ENCODE measurements around the gene PCGF3. TPM values are rescaled to one million over a fixed set of nuclear protein-coding genes. Genes with fewer than 3 reads are reported as not detected.
"Not testable (repeated sequence)": the region's sequence is repeated elsewhere in the genome, so short reads cannot be mapped to it uniquely, and the experiment has no call there.

Gene PCGF3
- total and polyA plus RNA-seq, 2 donors from 2014 or later, result 21.7 to 59.6 TPM

- no peak for TF ChIP-seq CTCF (IDR thresholded peaks at IDR 0.05; ENCODE audit: borderline replicate concordance, extremely low read depth, insufficient read depth)
- Histone ChIP-seq H3K4me3 (ENCODE audit: low read length in 3 of 3) (no peak overlapping the region), H3K9me3 (ENCODE audit: control insufficient read depth in 2 of 3, insufficient read depth in 1 of 3, low read length in 3 of 3) (no peaks in the 10 kb centered on the region), H3K36me3 (ENCODE audit: control insufficient read depth in 2 of 3, insufficient read depth in 3 of 3, low read length in 3 of 3) (peaks cover 0 to 6% (median 2%) of the 10 kb centered on the region in 3 donors), H3K9ac (ENCODE audit: low read length in 3 of 3) (no peak overlapping the region), H3K27ac (ENCODE audit: low read depth in 2 of 2, low read length in 2 of 2) (no peak overlapping the region), H3K4me1 (ENCODE audit: control insufficient read depth in 2 of 3, insufficient read depth in 2 of 3, low read depth in 1 of 3, low read length in 3 of 3) (peaks cover 0 to 6% (median 0%) of the 10 kb centered on the region in 3 donors), H3K27me3 (ENCODE audit: control insufficient read depth, insufficient read depth, low read length) (no peaks in the 10 kb centered on the region)
- DNase-seq, result peak in 1 of 5 donors; percentile 77
- intact Hi-C loops (cut with DNase I), result no loop called here
- no peak for FAIRE-seq
Observed at GRCh38 chr4:666436-666810, 39.2 kb upstream of the PCGF3 start.

DNA sequence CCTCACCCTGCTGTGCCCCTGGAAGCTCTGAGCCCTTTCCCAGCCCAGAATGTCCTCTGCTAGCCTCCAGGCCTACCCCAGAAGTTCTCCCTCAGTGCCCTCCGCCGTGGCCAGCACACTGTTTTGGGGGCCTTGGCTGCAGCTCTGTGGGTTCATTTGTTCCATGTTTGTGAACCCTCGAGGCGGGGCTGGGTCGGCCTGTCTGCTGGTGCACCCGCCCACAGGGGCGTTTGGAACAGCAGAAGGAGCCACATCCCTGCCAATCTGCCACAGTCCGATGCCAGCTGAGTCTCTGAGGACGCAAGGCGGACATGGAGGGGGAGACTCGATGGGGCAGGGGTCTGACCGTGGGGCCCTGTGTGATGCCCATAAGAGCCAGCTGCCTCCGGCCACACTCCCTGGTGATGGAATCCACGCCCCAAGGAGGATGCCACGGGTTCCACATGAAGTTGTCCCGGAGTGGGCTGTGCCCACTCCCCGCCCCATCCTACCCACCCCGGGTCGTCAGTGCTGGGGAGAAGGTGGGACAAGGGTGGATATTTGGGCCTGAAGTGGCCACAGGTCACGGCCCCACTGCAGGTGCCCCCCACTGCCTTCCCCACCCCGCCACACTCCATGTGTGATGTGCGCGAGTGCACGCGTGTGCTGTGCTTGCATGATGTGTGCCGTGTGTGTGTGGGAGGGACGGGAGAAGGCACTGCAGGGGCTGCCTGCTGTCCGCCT lies 38.6 kb upstream of the PCGF3 start:
- H3K4me1 ChIP-seq (ENCODE audit: control insufficient read depth in 2 of 3, insufficient read depth in 2 of 3, low read depth in 1 of 3, low read length in 3 of 3), result peaks cover 0 to 6% (median 0%) of the 10 kb centered on the region in 3 donors
- FAIRE-seq, result no peak
- TF ChIP-seq CTCF (IDR thresholded peaks at IDR 0.05; ENCODE audit: borderline replicate concordance, extremely low read depth, insufficient read depth), result no peak
- peak in 2 of 5 donors; percentile 43 to 53 for DNase-seq
- intact Hi-C loops (cut with DNase I), result no loop called here
- H3K4me3 ChIP-seq (ENCODE audit: low read length in 3 of 3), result no peak overlapping the region
- H3K9ac ChIP-seq (ENCODE audit: low read length in 3 of 3), result no peak overlapping the region
- no peaks in the 10 kb centered on the region for H3K9me3 ChIP-seq (ENCODE audit: control insufficient read depth in 2 of 3, insufficient read depth in 1 of 3, low read length in 3 of 3)
- no peak overlapping the region for H3K27ac ChIP-seq (ENCODE audit: low read depth in 2 of 2, low read length in 2 of 2)
- no peaks in the 10 kb centered on the region for H3K27me3 ChIP-seq (ENCODE audit: control insufficient read depth, insufficient read depth, low read length)
- H3K36me3 ChIP-seq (ENCODE audit: control insufficient read depth in 2 of 3, insufficient read depth in 3 of 3, low read length in 3 of 3), result peaks cover 0 to 11% (median 7%) of the 10 kb centered on the region in 3 donors

- H3K9me3 ChIP-seq (ENCODE audit: control insufficient read depth in 2 of 3, insufficient read depth in 1 of 3, low read length in 3 of 3), result no peaks in the 10 kb centered on the region
Observed at GRCh38 chr4:667545-667925, 38.1 kb upstream of the PCGF3 start.

GRCh38 chr4:668219-668618 lies 37.4 kb upstream of the PCGF3 start:
- H3K36me3 ChIP-seq (ENCODE audit: control insufficient read depth in 2 of 3, insufficient read depth in 3 of 3, low read length in 3 of 3), result peaks cover 0 to 14% (median 10%) of the 10 kb centered on the region in 3 donors
- H3K4me1 ChIP-seq (ENCODE audit: control insufficient read depth in 2 of 3, insufficient read depth in 2 of 3, low read depth in 1 of 3, low read length in 3 of 3); intact Hi-C loops (cut with DNase I); H3K9me3 ChIP-seq (ENCODE audit: control insufficient read depth in 2 of 3, insufficient read depth in 1 of 3, low read length in 3 of 3); H3K9ac ChIP-seq (ENCODE audit: low read length in 3 of 3); H3K27ac ChIP-seq (ENCODE audit: low read depth in 2 of 2, low read length in 2 of 2); H3K27me3 ChIP-seq (ENCODE audit: control insufficient read depth, insufficient read depth, low read length); H3K4me3 ChIP-seq (ENCODE audit: low read length in 3 of 3); FAIRE-seq: not testable (repeated sequence)
- peak in 1 of 5 donors; percentile 22 for DNase-seq

More at GRCh38 chr4:667545-667925, 38.1 kb upstream of the PCGF3 start:
- no peak for TF ChIP-seq CTCF (IDR thresholded peaks at IDR 0.05; ENCODE audit: borderline replicate concordance, extremely low read depth, insufficient read depth)
- no peak for FAIRE-seq
- H3K9ac ChIP-seq (ENCODE audit: low read length in 3 of 3), result no peak overlapping the region
- peaks cover 0 to 6% (median 0%) of the 10 kb centered on the region in 3 donors for H3K4me1 ChIP-seq (ENCODE audit: control insufficient read depth in 2 of 3, insufficient read depth in 2 of 3, low read depth in 1 of 3, low read length in 3 of 3)
- H3K27ac ChIP-seq (ENCODE audit: low read depth in 2 of 2, low read length in 2 of 2), result no peak overlapping the region
- no peaks in the 10 kb centered on the region for H3K27me3 ChIP-seq (ENCODE audit: control insufficient read depth, insufficient read depth, low read length)
- peaks cover 0 to 14% (median 10%) of the 10 kb centered on the region in 3 donors for H3K36me3 ChIP-seq (ENCODE audit: control insufficient read depth in 2 of 3, insufficient read depth in 3 of 3, low read length in 3 of 3)
- H3K4me3 ChIP-seq (ENCODE audit: low read length in 3 of 3), result no peak overlapping the region
- intact Hi-C loops (cut with DNase I), result no loop called here
- peak in 1 of 5 donors; percentile 37 for DNase-seq

GRCh38 chr4:669806-670559 lies 35.6 kb upstream of the PCGF3 start:
- DNase-seq, result peak in 1 of 5 donors; percentile 30
- H3K27ac ChIP-seq (ENCODE audit: low read depth in 2 of 2, low read length in 2 of 2); H3K9ac ChIP-seq (ENCODE audit: low read length in 3 of 3); FAIRE-seq; H3K27me3 ChIP-seq (ENCODE audit: control insufficient read depth, insufficient read depth, low read length); H3K4me3 ChIP-seq (ENCODE audit: low read length in 3 of 3); H3K9me3 ChIP-seq (ENCODE audit: control insufficient read depth in 2 of 3, insufficient read depth in 1 of 3, low read length in 3 of 3); intact Hi-C loops (cut with DNase I): not testable (repeated sequence)
- peaks cover 0 to 11% (median 0%) of the 10 kb centered on the region in 3 donors for H3K4me1 ChIP-seq (ENCODE audit: control insufficient read depth in 2 of 3, insufficient read depth in 2 of 3, low read depth in 1 of 3, low read length in 3 of 3)
- peaks cover 0 to 14% (median 10%) of the 10 kb centered on the region in 3 donors for H3K36me3 ChIP-seq (ENCODE audit: control insufficient read depth in 2 of 3, insufficient read depth in 3 of 3, low read length in 3 of 3)

All from kidney (tissue), 14 donors.